ENCODE results near the gene POLE.

Gene POLE

GRCh38 chr12:132646850-132647249, 40.3 kb downstream of the POLE start:
- no peak for TF ChIP-seq TAF1 (IDR thresholded peaks at IDR 0.05; ENCODE audit: low read depth)
- no peak for TF ChIP-seq TEAD4 (IDR thresholded peaks at IDR 0.05)
- TF ChIP-seq CREB1 (IDR thresholded peaks at IDR 0.05; ENCODE audit: low read depth): no peak
- TF ChIP-seq CEBPB (IDR thresholded peaks at IDR 0.05): no peak
- TF ChIP-seq, protein P1, sequence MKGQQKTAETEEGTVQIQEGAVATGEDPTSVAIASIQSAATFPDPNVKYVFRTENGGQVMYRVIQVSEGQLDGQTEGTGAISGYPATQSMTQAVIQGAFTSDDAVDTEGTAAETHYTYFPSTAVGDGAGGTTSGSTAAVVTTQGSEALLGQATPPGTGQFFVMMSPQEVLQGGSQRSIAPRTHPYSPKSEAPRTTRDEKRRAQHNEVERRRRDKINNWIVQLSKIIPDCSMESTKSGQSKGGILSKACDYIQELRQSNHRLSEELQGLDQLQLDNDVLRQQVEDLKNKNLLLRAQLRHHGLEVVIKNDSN (IDR thresholded peaks at IDR 0.05): no peak
- no peak for TF ChIP-seq FOXM1 (IDR thresholded peaks at IDR 0.05; ENCODE audit: borderline replicate concordance, low read depth)
- no peak for TF ChIP-seq EP300 (IDR thresholded peaks at IDR 0.05; ENCODE audit: borderline replicate concordance)
- TF ChIP-seq, protein P2, sequence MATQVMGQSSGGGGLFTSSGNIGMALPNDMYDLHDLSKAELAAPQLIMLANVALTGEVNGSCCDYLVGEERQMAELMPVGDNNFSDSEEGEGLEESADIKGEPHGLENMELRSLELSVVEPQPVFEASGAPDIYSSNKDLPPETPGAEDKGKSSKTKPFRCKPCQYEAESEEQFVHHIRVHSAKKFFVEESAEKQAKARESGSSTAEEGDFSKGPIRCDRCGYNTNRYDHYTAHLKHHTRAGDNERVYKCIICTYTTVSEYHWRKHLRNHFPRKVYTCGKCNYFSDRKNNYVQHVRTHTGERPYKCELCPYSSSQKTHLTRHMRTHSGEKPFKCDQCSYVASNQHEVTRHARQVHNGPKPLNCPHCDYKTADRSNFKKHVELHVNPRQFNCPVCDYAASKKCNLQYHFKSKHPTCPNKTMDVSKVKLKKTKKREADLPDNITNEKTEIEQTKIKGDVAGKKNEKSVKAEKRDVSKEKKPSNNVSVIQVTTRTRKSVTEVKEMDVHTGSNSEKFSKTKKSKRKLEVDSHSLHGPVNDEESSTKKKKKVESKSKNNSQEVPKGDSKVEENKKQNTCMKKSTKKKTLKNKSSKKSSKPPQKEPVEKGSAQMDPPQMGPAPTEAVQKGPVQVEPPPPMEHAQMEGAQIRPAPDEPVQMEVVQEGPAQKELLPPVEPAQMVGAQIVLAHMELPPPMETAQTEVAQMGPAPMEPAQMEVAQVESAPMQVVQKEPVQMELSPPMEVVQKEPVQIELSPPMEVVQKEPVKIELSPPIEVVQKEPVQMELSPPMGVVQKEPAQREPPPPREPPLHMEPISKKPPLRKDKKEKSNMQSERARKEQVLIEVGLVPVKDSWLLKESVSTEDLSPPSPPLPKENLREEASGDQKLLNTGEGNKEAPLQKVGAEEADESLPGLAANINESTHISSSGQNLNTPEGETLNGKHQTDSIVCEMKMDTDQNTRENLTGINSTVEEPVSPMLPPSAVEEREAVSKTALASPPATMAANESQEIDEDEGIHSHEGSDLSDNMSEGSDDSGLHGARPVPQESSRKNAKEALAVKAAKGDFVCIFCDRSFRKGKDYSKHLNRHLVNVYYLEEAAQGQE (IDR thresholded peaks at IDR 0.05; ENCODE audit: low read depth): no peak
- no peak for TF ChIP-seq EGR1 (IDR thresholded peaks at IDR 0.05)
- no peak for TF ChIP-seq TCF12 (IDR thresholded peaks at IDR 0.05; ENCODE audit: low read depth)
- TF ChIP-seq NFIC (IDR thresholded peaks at IDR 0.05): no peak
- no peak for TF ChIP-seq RAD21 (IDR thresholded peaks at IDR 0.05; ENCODE audit: low read depth)
- TF ChIP-seq, protein P3, sequence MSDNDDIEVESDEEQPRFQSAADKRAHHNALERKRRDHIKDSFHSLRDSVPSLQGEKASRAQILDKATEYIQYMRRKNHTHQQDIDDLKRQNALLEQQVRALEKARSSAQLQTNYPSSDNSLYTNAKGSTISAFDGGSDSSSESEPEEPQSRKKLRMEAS (IDR thresholded peaks at IDR 0.05): no peak
- TF ChIP-seq ZBTB7A (IDR thresholded peaks at IDR 0.05; ENCODE audit: low read depth): no peak
- no peak for TF ChIP-seq YY1 (IDR thresholded peaks at IDR 0.05; ENCODE audit: low read depth)

- TF ChIP-seq TCF12 (IDR thresholded peaks at IDR 0.05; ENCODE audit: low read depth): no peak
These were observed 44.0 kb downstream of the POLE start for GRCh38 chr12:132642846-132643835.

DNA sequence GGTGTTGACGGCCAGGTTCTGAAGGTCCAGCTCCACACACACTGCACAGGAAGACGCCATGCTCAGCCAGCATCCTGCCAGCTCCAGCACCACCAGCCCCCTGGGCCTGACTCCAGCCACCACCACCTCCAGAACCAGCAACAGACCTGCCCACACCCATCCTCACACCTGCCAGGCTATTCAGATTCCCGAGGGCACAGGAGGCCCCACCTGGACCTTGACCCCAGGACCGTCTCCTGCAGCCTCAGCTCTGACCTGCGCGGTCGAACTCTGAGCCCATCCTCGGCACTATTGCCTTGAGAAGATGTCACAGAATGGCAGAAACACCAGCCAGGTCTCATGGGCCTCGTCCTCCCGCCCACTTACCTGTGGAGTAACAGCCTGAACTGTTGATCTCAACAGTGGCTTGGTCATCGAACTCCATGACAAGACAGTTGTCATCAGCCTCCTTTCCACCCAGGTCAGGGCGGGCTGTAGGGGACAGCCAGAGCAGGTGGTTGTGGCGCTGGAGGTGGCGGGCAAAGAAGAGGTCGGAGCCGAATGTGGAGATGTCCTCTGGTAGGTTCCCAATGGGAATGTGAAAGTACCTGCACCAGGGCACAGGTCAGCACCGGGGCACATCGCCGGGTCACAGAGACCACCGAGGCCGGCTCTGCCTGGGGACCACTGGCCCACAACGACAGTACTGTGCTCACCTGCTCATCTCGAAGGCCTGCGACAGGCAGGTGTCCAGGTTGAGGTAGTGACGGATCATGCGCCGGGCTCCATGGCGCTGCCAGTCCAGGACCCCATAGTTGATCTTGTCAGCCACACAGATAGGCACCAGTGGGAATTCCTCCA, 45.1 kb downstream of the POLE start:
- TF ChIP-seq, protein P1 (IDR thresholded peaks at IDR 0.05): no peak
- TF ChIP-seq, protein P3 (IDR thresholded peaks at IDR 0.05): no peak

GRCh38 chr12:132640936-132641335, 46.2 kb downstream of the POLE start:
- TF ChIP-seq TCF12 (IDR thresholded peaks at IDR 0.05; ENCODE audit: low read depth): no peak
- TF ChIP-seq, protein P3 (IDR thresholded peaks at IDR 0.05): no peak
- TF ChIP-seq CREB1 (IDR thresholded peaks at IDR 0.05; ENCODE audit: low read depth): no peak
- TF ChIP-seq RAD21 (IDR thresholded peaks at IDR 0.05; ENCODE audit: low read depth): no peak
- TF ChIP-seq TAF1 (IDR thresholded peaks at IDR 0.05; ENCODE audit: low read depth): no peak
- TF ChIP-seq FOXM1 (IDR thresholded peaks at IDR 0.05; ENCODE audit: borderline replicate concordance, low read depth): no peak
- TF ChIP-seq NFIC (IDR thresholded peaks at IDR 0.05): no peak
- TF ChIP-seq CEBPB (IDR thresholded peaks at IDR 0.05): no peak
- TF ChIP-seq EP300 (IDR thresholded peaks at IDR 0.05; ENCODE audit: borderline replicate concordance): no peak
- no peak for TF ChIP-seq EGR1 (IDR thresholded peaks at IDR 0.05)
- TF ChIP-seq, protein P1 (IDR thresholded peaks at IDR 0.05): no peak
- no peak for TF ChIP-seq YY1 (IDR thresholded peaks at IDR 0.05; ENCODE audit: low read depth)
- no peak for TF ChIP-seq ZBTB7A (IDR thresholded peaks at IDR 0.05; ENCODE audit: low read depth)

GRCh38 chr12:132639956-132640520, 47.1 kb downstream of the POLE start:
- TF ChIP-seq EGR1 (IDR thresholded peaks at IDR 0.05): no peak
- no peak for TF ChIP-seq EP300 (IDR thresholded peaks at IDR 0.05; ENCODE audit: borderline replicate concordance)
- no peak for TF ChIP-seq RAD21 (IDR thresholded peaks at IDR 0.05; ENCODE audit: low read depth)
- TF ChIP-seq TEAD4 (IDR thresholded peaks at IDR 0.05): no peak
- TF ChIP-seq, protein P1 (IDR thresholded peaks at IDR 0.05): no peak
- TF ChIP-seq, protein P2 (IDR thresholded peaks at IDR 0.05; ENCODE audit: low read depth): no peak
- no peak for TF ChIP-seq ZBTB7A (IDR thresholded peaks at IDR 0.05; ENCODE audit: low read depth)
- TF ChIP-seq CREB1 (IDR thresholded peaks at IDR 0.05; ENCODE audit: low read depth): no peak
- TF ChIP-seq, protein P3 (IDR thresholded peaks at IDR 0.05): no peak
- TF ChIP-seq FOXM1 (IDR thresholded peaks at IDR 0.05; ENCODE audit: borderline replicate concordance, low read depth): no peak
- no peak for TF ChIP-seq NFIC (IDR thresholded peaks at IDR 0.05)
- no peak for TF ChIP-seq CEBPB (IDR thresholded peaks at IDR 0.05)
- TF ChIP-seq TAF1 (IDR thresholded peaks at IDR 0.05; ENCODE audit: low read depth): no peak
- TF ChIP-seq TCF12 (IDR thresholded peaks at IDR 0.05; ENCODE audit: low read depth): no peak
- no peak for TF ChIP-seq YY1 (IDR thresholded peaks at IDR 0.05; ENCODE audit: low read depth)

Measured in Ishikawa (cell line).